ENCODE results near the gene ZFAND6. TPM values are rescaled to one million over a fixed set of nuclear protein-coding genes. Genes with fewer than 3 reads are reported as not detected.
A peak's percentile ranks its signal among the peaks of the same experiment; 100 is the strongest.

ZFAND6 gene
- total RNA-seq, 4 donors from 2014 or later, result 119 to 452 (median 172) TPM

DNA sequence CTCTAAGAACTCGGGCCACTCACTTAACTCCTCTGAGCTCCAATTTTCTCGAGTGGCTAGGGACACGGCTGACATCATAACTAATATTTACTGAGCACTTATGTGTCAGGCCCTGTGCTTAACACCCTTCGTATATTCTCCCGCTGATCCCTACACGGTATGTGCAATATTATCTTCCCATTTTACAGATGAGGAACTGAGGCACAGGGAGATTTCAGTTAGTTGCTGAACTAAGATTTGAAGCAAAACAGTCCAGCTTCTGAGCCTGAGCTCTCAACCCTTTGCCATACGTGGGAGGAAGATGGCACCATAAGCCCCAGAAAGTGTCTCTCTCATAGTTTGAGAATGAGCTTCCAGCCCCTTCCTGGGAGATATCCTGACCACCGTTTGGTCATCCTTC lies 112.9 kb downstream of the ZFAND6 start:
- DNase-seq, result no peak
- Histone ChIP-seq H3K4me1 (no peaks in the 10 kb centered on the region), H3K27ac (no peak overlapping the region), H3K9me3 (no peaks in the 10 kb centered on the region), H3K4me3 (no peak overlapping the region), H3K36me3 (no peaks in the 10 kb centered on the region), H3K27me3 (no peaks in the 10 kb centered on the region)
- intact Hi-C loops (cut with DNase I; ENCODE audit: low total_unique reads), result no loop called here
- TF ChIP-seq POLR2A (IDR thresholded peaks at IDR 0.05) (no peak), CTCF (IDR thresholded peaks at IDR 0.05) (no peak)

- Histone ChIP-seq H3K4me3 (no peak overlapping the region), H3K4me1 (no peaks in the 10 kb centered on the region), H3K36me3 (no peaks in the 10 kb centered on the region), H3K9me3 (no peaks in the 10 kb centered on the region), H3K27me3 (no peaks in the 10 kb centered on the region), H3K27ac (peak overlapping the region in 1 of 2 donors; percentile 58)
- TF ChIP-seq POLR2A (IDR thresholded peaks at IDR 0.05) (no peak), CTCF (IDR thresholded peaks at IDR 0.05) (peak; percentile 55 to 70 (median 68))
- intact Hi-C loops (cut with DNase I; ENCODE audit: low total_unique reads), result no loop called here
- peak; percentile 57 to 71 for DNase-seq
Observed at GRCh38 chr15:80173022-80173759, 113.7 kb downstream of the ZFAND6 start.

GRCh38 chr15:80174017-80174746 lies 114.7 kb downstream of the ZFAND6 start:
- H3K27me3 ChIP-seq, result no peaks in the 10 kb centered on the region
- no peaks in the 10 kb centered on the region for H3K36me3 ChIP-seq
- H3K27ac ChIP-seq, result peak overlapping the region; percentile 34 to 58
- intact Hi-C loops (cut with DNase I; ENCODE audit: low total_unique reads), result no loop called here
- TF ChIP-seq POLR2A (IDR thresholded peaks at IDR 0.05), result no peak
- TF ChIP-seq CTCF (IDR thresholded peaks at IDR 0.05), result no peak
- no peaks in the 10 kb centered on the region for H3K4me1 ChIP-seq
- no peaks in the 10 kb centered on the region for H3K9me3 ChIP-seq
- no peak for DNase-seq
- H3K4me3 ChIP-seq, result no peak overlapping the region

DNA sequence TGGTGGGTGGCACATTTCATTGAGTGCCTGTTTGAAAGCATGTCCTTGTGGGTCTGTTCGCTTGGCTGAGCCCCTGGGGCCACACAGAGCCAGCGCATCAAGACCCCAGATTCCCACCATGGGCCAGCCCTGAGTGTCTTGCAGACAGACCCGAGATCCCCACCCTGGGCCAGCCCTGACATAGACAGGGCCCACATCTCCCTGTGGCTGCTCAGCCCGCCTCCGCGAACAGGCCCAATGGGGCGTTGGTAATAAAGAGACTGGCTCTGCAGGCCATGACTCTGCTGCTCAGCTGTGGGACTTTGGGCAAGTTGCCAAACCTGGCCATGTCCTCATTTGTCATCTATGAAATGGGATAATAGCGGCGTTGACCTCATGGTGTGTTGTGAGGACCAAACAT lies 116.0 kb downstream of the ZFAND6 start:
- H3K4me3 ChIP-seq, result no peak overlapping the region
- no peaks in the 10 kb centered on the region for H3K27me3 ChIP-seq
- no peak for DNase-seq
- TF ChIP-seq POLR2A (IDR thresholded peaks at IDR 0.05), result no peak
- no peak for TF ChIP-seq CTCF (IDR thresholded peaks at IDR 0.05)
- no peaks in the 10 kb centered on the region for H3K9me3 ChIP-seq
- intact Hi-C loops (cut with DNase I; ENCODE audit: low total_unique reads), result no loop called here
- H3K27ac ChIP-seq, result no peak overlapping the region
- H3K36me3 ChIP-seq, result no peaks in the 10 kb centered on the region
- no peaks in the 10 kb centered on the region for H3K4me1 ChIP-seq

DNA sequence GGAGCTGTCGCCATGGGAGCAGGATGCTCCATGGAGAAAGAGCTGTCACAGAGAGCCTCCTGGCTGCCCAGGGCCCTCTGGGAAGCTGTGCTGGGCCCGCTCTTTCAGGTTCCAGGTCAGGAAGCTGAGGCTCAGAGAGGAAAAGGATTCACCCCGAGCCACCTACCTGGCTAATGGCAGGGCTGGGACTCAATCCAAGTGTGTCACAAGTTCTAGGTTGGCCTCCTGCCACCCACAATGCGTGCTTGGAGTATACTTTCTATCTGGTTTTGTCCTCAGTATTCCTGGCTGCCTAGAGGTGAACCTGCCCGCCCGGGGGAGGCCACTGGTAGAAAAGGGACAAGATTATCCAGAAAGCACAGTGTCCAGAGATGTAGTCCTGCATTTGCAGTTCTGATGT lies 117.0 kb downstream of the ZFAND6 start:
- H3K27ac ChIP-seq, result no peak overlapping the region
- intact Hi-C loops (cut with DNase I; ENCODE audit: low total_unique reads), result no loop called here
- H3K4me3 ChIP-seq, result no peak overlapping the region
- TF ChIP-seq POLR2A (IDR thresholded peaks at IDR 0.05) (no peak), CTCF (IDR thresholded peaks at IDR 0.05) (no peak)
- H3K4me1 ChIP-seq, result no peaks in the 10 kb centered on the region
- no peaks in the 10 kb centered on the region for H3K9me3 ChIP-seq
- H3K27me3 ChIP-seq, result no peaks in the 10 kb centered on the region
- no peak for DNase-seq
- no peaks in the 10 kb centered on the region for H3K36me3 ChIP-seq
